GM19438 (cell line): ENCODE results near the gene XKRX.

Source experiments
- ATAC-seq: cut with Tn5 transposase; IDR thresholded peaks from one replicate; pipeline ENCODE4 v1.9.1; 2021; ENCODE audit warnings: low read depth; ENCODE audit not compliant: unreplicated experiment

The XKRX gene

GRCh38 chrX:100904433-100904832, 24.3 kb downstream of the XKRX start:
- ATAC-seq: no peak

- ATAC-seq: no peak
These were observed 33.2 kb downstream of the XKRX start for GRCh38 chrX:100895365-100896075.

GRCh38 chrX:100883654-100884053, 45.1 kb downstream of the XKRX start:
- no peak for ATAC-seq

GRCh38 chrX:100880368-100880767, 48.3 kb downstream of the XKRX start:
- ATAC-seq: no peak

DNA sequence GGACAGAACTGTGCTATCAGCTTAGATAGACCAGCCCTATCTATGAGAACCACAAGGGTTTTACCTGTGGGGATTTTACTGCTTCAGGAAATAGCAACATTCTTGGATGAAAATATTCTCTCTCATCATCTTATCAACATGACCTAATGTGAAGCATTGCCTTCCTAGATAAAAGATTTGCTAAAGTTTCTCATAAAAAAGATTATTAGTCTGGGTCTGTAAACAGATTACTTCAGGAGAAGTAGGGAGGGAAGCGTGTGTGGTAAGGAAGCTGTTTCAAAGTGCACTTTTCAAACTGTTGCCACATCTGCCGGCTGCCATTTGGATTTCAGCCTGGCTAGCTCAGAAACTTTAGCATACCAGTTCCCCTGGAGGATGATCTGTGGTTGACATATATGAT, 54.4 kb downstream of the XKRX start, which contains the start of gene NOX1:
Gene NOX1, minus strand, starts transcription at position 35 of the 400 bp plus-strand sequence. CDS start 220 bp downstream, outside the sequence.
- no peak for ATAC-seq

DNA sequence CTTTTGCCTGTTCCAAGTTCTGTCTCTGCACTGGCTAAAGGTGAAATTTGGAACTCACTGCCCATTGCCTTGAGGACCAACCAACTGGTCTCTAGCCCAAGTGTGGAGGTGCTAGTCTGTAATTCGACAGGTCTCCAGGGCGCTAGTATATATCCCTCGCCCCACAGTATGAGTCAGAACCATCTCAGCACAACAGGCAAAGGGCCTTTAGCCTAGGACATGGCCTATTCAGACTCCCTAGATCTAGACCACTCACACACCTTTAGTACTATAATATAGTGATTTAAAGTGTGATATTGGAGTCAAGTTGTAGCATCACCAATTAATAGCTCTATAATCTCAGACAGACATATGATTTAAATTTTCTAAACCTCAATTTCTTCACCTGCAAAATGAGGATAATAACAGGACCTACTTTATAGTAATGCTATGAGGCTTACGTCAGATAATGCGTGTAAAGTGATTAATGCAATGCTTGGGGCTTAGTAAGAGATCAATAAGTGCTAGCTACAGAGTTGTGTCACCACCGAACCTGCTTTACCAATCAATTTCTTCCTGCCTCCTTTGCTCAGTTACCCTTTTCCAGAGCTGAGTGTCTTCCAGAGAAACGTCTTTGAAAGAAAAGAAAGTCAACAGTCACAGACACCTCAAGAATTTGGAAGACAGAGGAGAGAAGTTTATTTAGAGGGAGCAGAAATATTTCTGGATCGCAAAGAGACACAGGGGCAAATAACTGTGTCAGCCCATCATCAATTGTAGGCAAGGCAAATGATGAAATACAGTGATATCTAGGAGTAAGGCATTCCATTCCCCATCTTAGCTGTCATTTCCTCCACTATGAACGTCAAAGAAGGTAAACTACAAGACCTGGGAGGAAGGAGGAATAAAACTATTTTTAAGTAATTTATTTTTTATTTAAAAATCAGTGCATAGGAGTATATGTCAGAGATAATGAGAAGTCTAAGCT, 56.8 kb downstream of the XKRX start:
- ATAC-seq: no peak

- no peak for ATAC-seq
These were observed 58.2 kb downstream of the XKRX start for GRCh38 chrX:100870527-100870926.

GRCh38 chrX:100868273-100868672, 60.4 kb downstream of the XKRX start:
- no peak for ATAC-seq

DNA sequence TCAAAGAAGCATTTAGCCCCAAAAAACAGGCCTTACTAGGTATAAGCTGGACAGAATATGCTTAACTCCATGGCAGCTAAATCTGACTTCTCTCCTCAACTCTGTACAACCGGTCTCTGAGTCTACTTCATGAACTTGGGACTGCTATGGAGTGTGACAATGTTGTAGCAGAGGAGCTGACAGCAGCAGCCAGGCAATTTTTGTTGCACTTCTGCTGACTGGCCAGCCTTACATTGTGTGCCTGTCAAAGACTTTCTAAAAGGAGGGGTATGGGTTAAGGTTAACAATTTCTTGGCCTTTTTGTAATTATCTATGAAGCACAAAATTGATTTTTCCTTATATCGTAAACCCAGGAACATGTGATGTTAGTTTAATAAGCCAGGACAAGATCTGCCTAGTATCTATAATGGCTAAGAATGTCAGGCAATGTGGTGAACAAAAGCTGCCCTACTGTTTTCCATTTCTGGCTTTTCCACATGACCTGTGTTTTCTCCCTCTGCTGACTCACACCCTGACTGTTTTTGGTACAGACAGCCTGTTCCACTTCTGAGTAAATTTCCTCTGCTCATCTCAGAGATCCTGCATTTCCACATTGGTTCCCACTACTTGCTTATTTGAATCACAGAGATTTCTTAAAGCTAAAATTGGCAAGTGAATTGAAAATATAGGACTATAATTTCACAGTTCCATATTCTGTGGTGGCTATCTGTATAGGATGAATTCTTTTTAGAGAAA, 63.9 kb downstream of the XKRX start:
- ATAC-seq: no peak
